Fibroblast of villous mesenchyme (primary cell): ENCODE results near the gene RNH1. TPM values are rescaled to one million over a fixed set of nuclear protein-coding genes. Genes with fewer than 3 reads are reported as not detected.

Experiments
- DNase-seq: peaks from one replicate; pipeline ENCODE4 v3.0.0-alpha.2; 2010; ENCODE audit warnings: low read depth
- H3K4me3 ChIP-seq: 2 replicates; pipeline ENCODE4 v1.5.1; 2011; ENCODE audit warnings: low read depth, mild to moderate bottlenecking, low read length
- total RNA-seq: library from RNA; depleted of rRNA; stranded (reverse); fragments of >200 nt; gene quantifications from 2 replicates; pipeline ENCODE4 v1.2.3, GENCODE V29; 2012
- TF ChIP-seq, protein P1 (sequence below): IDR thresholded peaks from 2 replicates; pipeline ENCODE4 v1.5.1; 2012; ENCODE audit warnings: low read depth, mild to moderate bottlenecking, low read length; ENCODE audit not compliant: insufficient read depth

RNH1 gene
- 259 and 276 TPM in 2 replicates for total RNA-seq

DNA sequence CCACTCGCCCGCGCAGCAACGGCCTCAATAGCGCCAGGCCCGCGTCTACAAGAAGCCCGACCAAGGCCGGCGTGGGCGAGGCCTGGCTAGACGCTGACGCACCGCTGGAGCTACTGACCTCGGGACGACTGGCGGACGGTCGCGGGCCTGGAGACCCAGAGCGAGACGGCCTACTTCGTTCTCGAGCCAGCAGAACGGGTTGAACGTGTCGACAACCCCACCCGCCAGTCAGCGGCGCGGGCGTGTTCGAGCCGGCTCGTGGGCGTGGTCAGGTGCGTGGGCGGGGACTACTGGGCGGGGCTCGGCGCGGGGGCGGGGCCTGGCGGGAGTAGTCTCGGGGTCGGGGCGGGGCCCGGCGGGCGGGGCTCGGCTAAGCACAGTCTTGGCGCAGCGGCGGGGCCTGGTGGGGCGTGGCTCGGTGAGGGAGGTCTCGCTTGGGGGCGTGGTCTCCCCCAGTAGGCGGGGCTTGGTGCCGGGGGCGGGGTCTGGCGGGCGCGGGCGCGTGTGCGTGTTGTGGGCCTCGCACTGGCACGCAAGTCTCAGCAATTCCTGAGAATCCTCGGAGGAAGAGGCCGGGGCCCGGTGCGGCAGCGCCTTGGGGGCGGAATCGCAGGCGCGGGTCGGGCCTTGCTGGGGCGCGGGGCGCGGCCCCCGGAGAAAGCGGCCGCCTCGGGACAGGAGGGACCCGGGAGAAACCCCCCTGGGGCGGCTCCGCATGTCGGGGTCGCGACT, at the start of gene RNH1:
Gene RNH1 (minus strand): TSS at position 248 of the 732 bp plus-strand sequence. CDS start 5,080 bp downstream, outside the sequence.
- TF ChIP-seq, protein P1, sequence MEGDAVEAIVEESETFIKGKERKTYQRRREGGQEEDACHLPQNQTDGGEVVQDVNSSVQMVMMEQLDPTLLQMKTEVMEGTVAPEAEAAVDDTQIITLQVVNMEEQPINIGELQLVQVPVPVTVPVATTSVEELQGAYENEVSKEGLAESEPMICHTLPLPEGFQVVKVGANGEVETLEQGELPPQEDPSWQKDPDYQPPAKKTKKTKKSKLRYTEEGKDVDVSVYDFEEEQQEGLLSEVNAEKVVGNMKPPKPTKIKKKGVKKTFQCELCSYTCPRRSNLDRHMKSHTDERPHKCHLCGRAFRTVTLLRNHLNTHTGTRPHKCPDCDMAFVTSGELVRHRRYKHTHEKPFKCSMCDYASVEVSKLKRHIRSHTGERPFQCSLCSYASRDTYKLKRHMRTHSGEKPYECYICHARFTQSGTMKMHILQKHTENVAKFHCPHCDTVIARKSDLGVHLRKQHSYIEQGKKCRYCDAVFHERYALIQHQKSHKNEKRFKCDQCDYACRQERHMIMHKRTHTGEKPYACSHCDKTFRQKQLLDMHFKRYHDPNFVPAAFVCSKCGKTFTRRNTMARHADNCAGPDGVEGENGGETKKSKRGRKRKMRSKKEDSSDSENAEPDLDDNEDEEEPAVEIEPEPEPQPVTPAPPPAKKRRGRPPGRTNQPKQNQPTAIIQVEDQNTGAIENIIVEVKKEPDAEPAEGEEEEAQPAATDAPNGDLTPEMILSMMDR: no peak
- peak; percentile 98 for DNase-seq
- H3K4me3 ChIP-seq: peak within 1 kb of the TSS; percentile 83

DNA sequence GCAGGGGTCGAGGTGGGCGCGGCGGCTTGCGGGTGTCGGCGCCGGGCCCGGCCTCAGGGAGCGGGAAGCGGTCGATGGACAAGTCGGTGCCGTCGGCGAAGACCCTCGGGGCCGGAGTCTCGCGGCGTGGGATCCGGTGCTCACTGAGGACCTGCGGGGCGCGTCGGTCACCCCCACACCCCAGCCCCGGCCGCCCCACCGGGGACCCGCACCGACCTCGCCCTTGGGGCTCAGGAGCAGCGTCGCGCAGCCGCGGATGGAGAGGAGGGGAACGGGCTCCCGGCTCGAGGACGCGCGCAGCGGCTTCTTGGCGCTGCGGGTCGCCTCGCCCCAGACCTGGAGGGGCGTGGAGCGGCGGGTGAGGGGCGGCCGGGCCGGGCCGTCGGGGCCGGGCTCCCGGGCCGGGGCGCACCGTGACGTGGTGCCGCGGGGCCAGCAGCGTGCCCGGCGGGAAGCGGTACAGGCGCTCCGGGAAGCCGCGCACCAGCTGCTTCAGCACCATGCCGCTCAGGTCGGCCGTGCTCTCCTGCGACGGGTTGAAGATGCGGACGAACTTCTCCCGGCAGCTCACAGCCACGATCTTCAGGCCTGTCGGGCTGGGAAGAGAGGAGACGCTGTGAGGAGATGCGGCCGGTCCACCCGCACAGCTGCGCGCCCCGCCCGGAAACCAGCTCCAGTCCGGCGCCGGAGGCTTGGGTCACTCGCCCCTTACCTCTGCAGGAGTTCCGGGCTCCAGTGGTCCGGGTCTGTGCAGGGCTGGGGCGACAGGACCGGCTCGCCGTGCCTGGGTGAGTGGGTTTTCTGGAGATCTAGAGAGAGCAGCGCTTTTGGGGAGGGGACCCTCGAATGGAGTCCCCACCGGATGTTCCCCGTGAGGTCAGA, 49.0 kb upstream of the RNH1 start:
- TF ChIP-seq, protein P1: no peak
- no peak overlapping the region for H3K4me3 ChIP-seq
- DNase-seq: no peak

- peak overlapping the region; percentile 39 for H3K4me3 ChIP-seq
- no peak for DNase-seq
- TF ChIP-seq, protein P1: no peak
Measured at GRCh38 chr11:555227-555779, 48.3 kb upstream of the RNH1 start.

- TF ChIP-seq, protein P1: peak; percentile 49
- peak; percentile 37 for DNase-seq
- H3K4me3 ChIP-seq: peak overlapping the region; percentile 9
Measured at GRCh38 chr11:554428-555226, 47.6 kb upstream of the RNH1 start.

GRCh38 chr11:553988-554340, 46.9 kb upstream of the RNH1 start:
- TF ChIP-seq, protein P1: no peak
- no peak overlapping the region for H3K4me3 ChIP-seq
- DNase-seq: no peak

DNA sequence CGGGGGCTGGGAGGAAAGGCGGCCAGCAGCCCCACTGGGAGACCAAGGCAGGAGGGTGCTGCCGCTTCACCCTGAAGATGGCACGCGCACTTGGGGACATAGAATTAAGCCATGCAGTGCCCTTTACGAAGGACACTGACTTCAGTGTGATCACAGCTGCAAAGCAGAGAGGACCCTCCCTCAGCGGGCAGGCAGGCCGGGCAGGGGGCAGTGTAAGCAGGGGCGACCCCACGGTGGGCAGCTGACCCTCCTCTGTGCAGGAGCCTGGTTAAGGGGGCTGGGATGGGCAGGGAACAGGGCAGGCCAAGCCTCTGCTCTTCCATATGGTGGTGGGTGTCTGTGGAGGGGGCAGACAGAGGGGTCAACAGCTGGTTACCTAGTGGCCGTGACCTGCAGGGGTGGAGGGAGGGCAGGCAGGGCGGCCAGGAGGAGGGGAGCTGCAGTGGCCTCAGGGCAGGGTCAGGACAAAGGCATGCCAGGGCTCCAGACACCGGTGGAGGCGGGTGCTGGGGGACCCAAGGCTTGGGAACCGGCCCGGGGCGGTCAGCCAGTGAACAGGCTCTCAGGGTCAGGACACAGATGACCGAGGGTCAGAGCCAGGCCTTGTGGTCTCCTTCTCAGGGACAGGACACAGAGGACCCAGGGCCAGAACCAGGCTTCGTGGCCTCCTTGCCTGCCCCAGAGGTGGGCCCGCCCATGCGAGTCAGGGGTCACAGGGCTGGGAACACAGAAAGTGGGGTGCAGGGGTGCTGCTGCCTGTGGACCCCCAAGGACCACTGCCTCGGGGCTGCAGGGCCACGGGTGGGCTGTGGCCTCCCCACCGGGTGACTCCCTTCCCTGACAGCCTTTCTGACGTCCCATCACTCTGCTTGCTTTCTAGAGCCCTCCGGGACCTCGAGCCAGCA, 46.3 kb upstream of the RNH1 start:
- DNase-seq: no peak
- H3K4me3 ChIP-seq: no peak overlapping the region
- TF ChIP-seq, protein P1: no peak
